HEK293 (cell line): ENCODE results near the gene TIGD3.

ENCODE experiments used
- CTCF ChIA-PET: fragments of 350-600 bp; formaldehyde crosslinking; extraction: SDS; loops from one replicate; lab custom pipeline; 2021; ENCODE audit warnings: antibody characterized with exemption; lab: Yijun Ruan, JAX
- POLR2A ChIA-PET: fragments of 300-600 bp; formaldehyde crosslinking; extraction: SDS; loops from one replicate; lab custom pipeline; 2020; ENCODE audit warnings: antibody characterized with exemption, inconsistent platforms; lab: Yijun Ruan, JAX
- H3K27ac ChIP-seq: fragments of 200-500 bp; sonication (Bioruptor generic); 2 replicates; pipeline ENCODE4 v1.5.1; 2014; ENCODE audit warnings: low read depth, low read length, control low read depth, inconsistent platforms; ENCODE audit errors: extremely low read depth
- H3K36me3 ChIP-seq, 2 experiments: fragments of 200-500 bp in 1 of 2; sonication (Bioruptor generic) in 1 of 2; 1 replicate in 1 of 2; 2 replicates in 1 of 2; pipeline ENCODE4 v1.5.1; 2014 to 2017; ENCODE audit warnings: inconsistent platforms in 2 of 2, low read length in 2 of 2; ENCODE audit not compliant: control insufficient read depth in 2 of 2, insufficient read depth in 1 of 2
- H3K4me1 ChIP-seq: fragments of 200-500 bp; sonication (Bioruptor generic); 2 replicates; pipeline ENCODE4 v1.5.1; 2014; ENCODE audit warnings: mild to moderate bottlenecking, low read length, inconsistent platforms; ENCODE audit not compliant: control insufficient read depth, insufficient read depth
- H3K4me3 ChIP-seq: 2 replicates; pipeline ENCODE4 v1.5.1; 2011; ENCODE audit warnings: low read depth, mild to moderate bottlenecking, control low read depth, low read length, moderate library complexity
- H3K9me3 ChIP-seq: fragments of 200-500 bp; sonication (Bioruptor generic); 2 replicates; pipeline ENCODE4 v1.5.1; 2014; ENCODE audit warnings: low read depth, low read length, inconsistent platforms; ENCODE audit not compliant: control insufficient read depth, insufficient read depth
- KLF1 ChIP-seq: fragments of 450-650 bp; formaldehyde crosslinking; IDR thresholded peaks from 2 replicates; pipeline ENCODE4 v1.5.1; 2016; ENCODE audit warnings: missing biosample characterization, missing genetic modification characterization
- MEIS1 ChIP-seq: sonication (generic); formaldehyde crosslinking; IDR thresholded peaks from 2 replicates; pipeline ENCODE4 v1.8.1; 2022; ENCODE audit warnings: missing genetic modification reagents, mild to moderate bottlenecking, borderline replicate concordance
- MYNN ChIP-seq: fragments of 450-650 bp; formaldehyde crosslinking; IDR thresholded peaks from 2 replicates; pipeline ENCODE4 v1.5.1; 2016; ENCODE audit warnings: missing biosample characterization, missing genetic modification characterization, borderline replicate concordance
- MZF1 ChIP-seq: fragments of 450-650 bp; formaldehyde crosslinking; IDR thresholded peaks from 2 replicates; pipeline ENCODE4 v1.5.1; 2017; ENCODE audit warnings: missing biosample characterization, missing genetic modification characterization, borderline replicate concordance
- SCRT2 ChIP-seq: fragments of 450-650 bp; formaldehyde crosslinking; IDR thresholded peaks from 2 replicates; pipeline ENCODE4 v1.5.1; 2016; ENCODE audit warnings: missing biosample characterization, missing genetic modification characterization
- SETDB1 ChIP-seq: IDR thresholded peaks from one replicate; pipeline ENCODE4 v1.6.1; 2017; ENCODE audit warnings: mild to moderate bottlenecking, low read length, moderate library complexity, mixed read lengths; ENCODE audit not compliant: insufficient read length
- SP3 ChIP-seq: fragments of 450-650 bp; formaldehyde crosslinking; IDR thresholded peaks from 2 replicates; pipeline ENCODE4 v1.5.1; 2016; ENCODE audit warnings: missing biosample characterization, missing genetic modification characterization
- ZBTB17 ChIP-seq: fragments of 450-650 bp; formaldehyde crosslinking; IDR thresholded peaks from 2 replicates; pipeline ENCODE4 v1.5.1; 2016; ENCODE audit warnings: missing biosample characterization, missing genetic modification characterization
- ZBTB44 ChIP-seq: fragments of 450-650 bp; IDR thresholded peaks from 2 replicates; pipeline ENCODE4 v1.5.1; 2018; ENCODE audit warnings: missing biosample characterization, mild to moderate bottlenecking, missing genetic modification characterization
- ZNF16 ChIP-seq: fragments of 450-650 bp; formaldehyde crosslinking; IDR thresholded peaks from 2 replicates; pipeline ENCODE4 v1.5.1; 2016; ENCODE audit warnings: low read depth, missing biosample characterization, missing genetic modification characterization
- ZNF184 ChIP-seq: fragments of 450-650 bp; IDR thresholded peaks from 2 replicates; pipeline ENCODE4 v1.5.1; 2018; ENCODE audit warnings: missing biosample characterization, mild to moderate bottlenecking, missing genetic modification characterization
- ZNF416 ChIP-seq: fragments of 450-650 bp; formaldehyde crosslinking; IDR thresholded peaks from 2 replicates; pipeline ENCODE4 v1.5.1; 2016; ENCODE audit warnings: missing biosample characterization, missing genetic modification characterization
- ZNF423 ChIP-seq: fragments of 450-650 bp; formaldehyde crosslinking; IDR thresholded peaks from 2 replicates; pipeline ENCODE4 v1.5.1; 2016; ENCODE audit warnings: missing biosample characterization, missing genetic modification characterization
- ZNF549 ChIP-seq: fragments of 450-650 bp; IDR thresholded peaks from 2 replicates; pipeline ENCODE4 v1.5.1; 2018; ENCODE audit warnings: missing biosample characterization, missing genetic modification characterization, mild to moderate bottlenecking, inconsistent platforms, moderate library complexity
- ZNF626 ChIP-seq: fragments of 450-650 bp; sonication (Bioruptor Pico); formaldehyde crosslinking; IDR thresholded peaks from 2 replicates; pipeline ENCODE4 v1.5.1; 2018; ENCODE audit warnings: missing biosample characterization, missing genetic modification characterization, inconsistent platforms
- TF ChIP-seq, protein P1 (sequence below): fragments of 450-650 bp; formaldehyde crosslinking; IDR thresholded peaks from 2 replicates; pipeline ENCODE4 v1.5.1; 2017; ENCODE audit warnings: missing biosample characterization, missing genetic modification characterization
- TF ChIP-seq, protein P2 (sequence below): fragments of 450-650 bp; formaldehyde crosslinking; IDR thresholded peaks from 2 replicates; pipeline ENCODE4 v1.5.1; 2016; ENCODE audit warnings: missing biosample characterization, missing genetic modification characterization

Gene TIGD3

GRCh38 chr11:65320386-65321075, 34.0 kb upstream of the TIGD3 start:
- ChIA-PET CTCF (interaction anchor here (0.6 to 2.2 kb wide), 4 partner anchors 9 to 44 kb away, joined by 3 to 14 read pairs (median 4); partner anchors contain the start of gene DPF2), POLR2A (interaction anchor here (1.2 kb wide), 1 partner anchor 13 kb away, joined by 3 read pairs; the partner anchor contains the start of gene DPF2)
- Histone ChIP-seq H3K9me3 (no peaks in the 10 kb centered on the region), H3K4me3 (no peak overlapping the region), H3K4me1 (no peaks in the 10 kb centered on the region), H3K36me3 (peaks cover 0 to 24% of the 10 kb centered on the region in 2 experiments; a peak in 2 of 3 replicates), H3K27ac (no peak overlapping the region)
- TF ChIP-seq MYNN (no peak), MEIS1 (CRISPR knock-in tag) (no peak), ZNF416 (tag by site-specific recombination) (no peak), ZNF16 (no peak), ZBTB17 (tag by site-specific recombination) (no peak), SETDB1 (no peak), MZF1 (tag by site-specific recombination) (no peak), ZNF184 (tag by site-specific recombination) (no peak), ZNF549 (no peak), ZNF423 (tag by site-specific recombination) (no peak), ZNF626 (tag by site-specific recombination) (no peak)
- TF ChIP-seq, protein P1, sequence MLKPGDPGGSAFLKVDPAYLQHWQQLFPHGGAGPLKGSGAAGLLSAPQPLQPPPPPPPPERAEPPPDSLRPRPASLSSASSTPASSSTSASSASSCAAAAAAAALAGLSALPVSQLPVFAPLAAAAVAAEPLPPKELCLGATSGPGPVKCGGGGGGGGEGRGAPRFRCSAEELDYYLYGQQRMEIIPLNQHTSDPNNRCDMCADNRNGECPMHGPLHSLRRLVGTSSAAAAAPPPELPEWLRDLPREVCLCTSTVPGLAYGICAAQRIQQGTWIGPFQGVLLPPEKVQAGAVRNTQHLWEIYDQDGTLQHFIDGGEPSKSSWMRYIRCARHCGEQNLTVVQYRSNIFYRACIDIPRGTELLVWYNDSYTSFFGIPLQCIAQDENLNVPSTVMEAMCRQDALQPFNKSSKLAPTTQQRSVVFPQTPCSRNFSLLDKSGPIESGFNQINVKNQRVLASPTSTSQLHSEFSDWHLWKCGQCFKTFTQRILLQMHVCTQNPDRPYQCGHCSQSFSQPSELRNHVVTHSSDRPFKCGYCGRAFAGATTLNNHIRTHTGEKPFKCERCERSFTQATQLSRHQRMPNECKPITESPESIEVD (tag by site-specific recombination) = no peak

DNA sequence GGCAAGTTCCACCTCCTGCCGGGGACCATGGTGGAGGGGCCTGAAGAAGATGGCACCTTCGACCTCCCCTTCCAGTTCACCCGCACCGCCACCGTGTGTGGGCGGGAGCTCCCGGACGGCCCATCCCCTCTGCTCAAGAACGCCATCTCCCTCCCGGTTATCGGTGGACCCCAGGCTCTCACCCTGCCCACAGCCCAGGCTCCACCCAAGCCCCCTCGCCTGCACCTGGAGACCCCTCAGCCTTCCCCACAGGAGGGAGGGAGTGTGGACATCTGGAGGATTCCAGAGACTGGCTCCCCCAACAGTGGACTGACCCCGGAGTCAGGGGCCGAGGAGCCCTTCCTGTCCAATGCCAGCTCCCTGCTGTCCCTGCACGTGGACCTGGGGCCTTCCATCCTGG, 33.5 kb upstream of the TIGD3 start:
- no peak overlapping the region for H3K4me3 ChIP-seq
- H3K9me3 ChIP-seq = no peaks in the 10 kb centered on the region
- no peak overlapping the region for H3K27ac ChIP-seq
- TF ChIP-seq MYNN (no peak), SP3 (tag by site-specific recombination) (no peak)
- H3K4me1 ChIP-seq = no peaks in the 10 kb centered on the region
- CTCF ChIA-PET = interaction anchor here (1.2 to 2.2 kb wide), 2 partner anchors 9 to 10 kb away, joined by 5 to 14 read pairs; no protein-coding TSS in a partner anchor
- H3K36me3 ChIP-seq = peaks cover 0 to 24% of the 10 kb centered on the region in 2 experiments; a peak in 2 of 3 replicates
- POLR2A ChIA-PET = no interaction called here

- CTCF ChIA-PET = interaction anchor here (0.5 to 1.7 kb wide), 3 partner anchors 8 to 47 kb away, joined by 3 to 5 read pairs (median 4); no protein-coding TSS in a partner anchor
- H3K36me3 ChIP-seq = peaks cover 0 to 24% of the 10 kb centered on the region in 2 experiments; a peak in 2 of 3 replicates
- TF ChIP-seq ZBTB44 (tag by site-specific recombination) = 0 out of 2 replicates have a peak, but pooled peaks have one; percentile 11
- TF ChIP-seq, protein P2, sequence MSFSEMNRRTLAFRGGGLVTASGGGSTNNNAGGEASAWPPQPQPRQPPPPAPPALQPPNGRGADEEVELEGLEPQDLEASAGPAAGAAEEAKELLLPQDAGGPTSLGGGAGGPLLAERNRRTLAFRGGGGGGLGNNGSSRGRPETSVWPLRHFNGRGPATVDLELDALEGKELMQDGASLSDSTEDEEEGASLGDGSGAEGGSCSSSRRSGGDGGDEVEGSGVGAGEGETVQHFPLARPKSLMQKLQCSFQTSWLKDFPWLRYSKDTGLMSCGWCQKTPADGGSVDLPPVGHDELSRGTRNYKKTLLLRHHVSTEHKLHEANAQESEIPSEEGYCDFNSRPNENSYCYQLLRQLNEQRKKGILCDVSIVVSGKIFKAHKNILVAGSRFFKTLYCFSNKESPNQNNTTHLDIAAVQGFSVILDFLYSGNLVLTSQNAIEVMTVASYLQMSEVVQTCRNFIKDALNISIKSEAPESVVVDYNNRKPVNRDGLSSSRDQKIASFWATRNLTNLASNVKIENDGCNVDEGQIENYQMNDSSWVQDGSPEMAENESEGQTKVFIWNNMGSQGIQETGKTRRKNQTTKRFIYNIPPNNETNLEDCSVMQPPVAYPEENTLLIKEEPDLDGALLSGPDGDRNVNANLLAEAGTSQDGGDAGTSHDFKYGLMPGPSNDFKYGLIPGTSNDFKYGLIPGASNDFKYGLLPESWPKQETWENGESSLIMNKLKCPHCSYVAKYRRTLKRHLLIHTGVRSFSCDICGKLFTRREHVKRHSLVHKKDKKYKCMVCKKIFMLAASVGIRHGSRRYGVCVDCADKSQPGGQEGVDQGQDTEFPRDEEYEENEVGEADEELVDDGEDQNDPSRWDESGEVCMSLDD = no peak
- no peak for TF ChIP-seq KLF1 (tag by site-specific recombination)
- peak; percentile 90 for TF ChIP-seq SCRT2 (tag by site-specific recombination)
- peak; percentile 76; the same call in 1 of the 2 replicates for TF ChIP-seq ZNF184 (tag by site-specific recombination)
These were observed 32.6 kb upstream of the TIGD3 start for GRCh38 chr11:65321828-65322485.

More at GRCh38 chr11:65321828-65322485, 32.6 kb upstream of the TIGD3 start:
- POLR2A ChIA-PET = interaction anchor here (1.1 kb wide), 1 partner anchor 10 kb away, joined by 5 read pairs; no protein-coding TSS in a partner anchor
- H3K4me1 ChIP-seq = no peaks in the 10 kb centered on the region
- H3K9me3 ChIP-seq = no peaks in the 10 kb centered on the region
- no peak overlapping the region for H3K4me3 ChIP-seq
- H3K27ac ChIP-seq = no peak overlapping the region
